H1 (cell line): Measurements from ENCODE around the gene EPHA2. TPM values are rescaled to one million over a fixed set of nuclear protein-coding genes. Genes with fewer than 3 reads are reported as not detected.

ENCODE experiments used
- CTCF ChIA-PET: fragments of 300-600 bp; sonication (Branson Sonifier 250); formaldehyde crosslinking; loops from one replicate; lab custom pipeline; 2021; ENCODE audit not compliant: partially characterized antibody; lab: Charles Lee
- POLR2A ChIA-PET: fragments of 300-600 bp; sonication (Branson Sonifier 250); formaldehyde crosslinking; loops from one replicate; lab custom pipeline; 2021; ENCODE audit warnings: inconsistent platforms; ENCODE audit not compliant: partially characterized antibody; lab: Charles Lee
- DNase-seq, 2 experiments: peaks; one replicate each; pipeline versions ENCODE4 v3.0.0 to v3.0.0-alpha.2; 2010 to 2022; ENCODE audit warnings: low spot score in 2 of 2, low read depth in 1 of 2, mixed read lengths in 1 of 2
- FAIRE-seq: peaks from 2 replicates; lab custom pipeline; 2011; peaks lifted over from hg19 to GRCh38; lab: Jason Lieb, UNC
- H2AFZ ChIP-seq: 2 replicates; pipeline ENCODE4 v1.8.1; 2012; ENCODE audit warnings: low read length, inconsistent platforms
- H2AK5ac ChIP-seq: 2 replicates; pipeline ENCODE4 v1.6.1; 2013; ENCODE audit warnings: low read depth, low read length
- H2BK120ac ChIP-seq: replicated peaks from 2 replicates; pipeline ENCODE3; 2013; ENCODE audit warnings: low read depth, low read length, inconsistent platforms
- H2BK12ac ChIP-seq: 2 replicates; pipeline ENCODE4 v1.6.1; 2013; ENCODE audit warnings: low read depth, low read length
- H2BK15ac ChIP-seq: 2 replicates; pipeline ENCODE4 v1.6.1; 2013; ENCODE audit warnings: low read length
- H2BK20ac ChIP-seq: 2 replicates; pipeline ENCODE4 v1.6.1; 2013; ENCODE audit warnings: low read length
- H2BK5ac ChIP-seq: 2 replicates; pipeline ENCODE4 v1.6.1; 2013; ENCODE audit warnings: low read depth, low read length
- H3K14ac ChIP-seq: 2 replicates; pipeline ENCODE4 v1.6.1; 2013; ENCODE audit warnings: inconsistent platforms; ENCODE audit not compliant: insufficient read length
- H3K18ac ChIP-seq: 2 replicates; pipeline ENCODE4 v1.6.1; 2013; ENCODE audit warnings: low read length; ENCODE audit errors: extremely low read depth
- H3K23ac ChIP-seq: 2 replicates; pipeline ENCODE4 v1.6.1; 2013; ENCODE audit warnings: inconsistent platforms; ENCODE audit not compliant: insufficient read length
- H3K23me2 ChIP-seq: 2 replicates; pipeline ENCODE4 v1.6.1; 2013; ENCODE audit warnings: low read depth, low read length
- H3K27ac ChIP-seq: 2 replicates; pipeline ENCODE4 v1.6.1; 2011; ENCODE audit warnings: low read depth, low read length, inconsistent platforms
- H3K27me3 ChIP-seq, 4 experiments: replicated peaks in 1 of 4; 1 replicate in 1 of 4; 2 replicates in 3 of 4; pipeline versions ENCODE4 v1.6.1 to v1.8.1; 2011 to 2013; ENCODE audit warnings: low read length in 3 of 4, mild to moderate bottlenecking in 3 of 4, inconsistent platforms in 2 of 4, mixed read lengths in 2 of 4, moderate library complexity in 1 of 4; ENCODE audit not compliant: control insufficient read depth in 3 of 4, insufficient read depth in 3 of 4; ENCODE audit errors: extremely low read depth in 1 of 4
- H3K36me3 ChIP-seq, 4 experiments: 2 replicates each; pipeline versions ENCODE4 v1.6.1 to v1.8.1; 2011 to 2013; ENCODE audit warnings: mild to moderate bottlenecking in 4 of 4, low read length in 3 of 4, moderate library complexity in 2 of 4, control low read depth in 1 of 4, inconsistent platforms in 1 of 4; ENCODE audit not compliant: insufficient read depth in 4 of 4, control insufficient read depth in 2 of 4
- H3K4ac ChIP-seq: replicated peaks from 2 replicates; pipeline ENCODE3; 2013; ENCODE audit warnings: low read length, low read depth, mixed read lengths, inconsistent platforms; ENCODE audit not compliant: insufficient read length
- H3K4me1 ChIP-seq, 4 experiments: replicated peaks in 1 of 4; 1 replicate in 1 of 4; 2 replicates in 3 of 4; pipeline versions ENCODE4 v1.6.1 to v1.8.1; 2011 to 2013; ENCODE audit warnings: low read length in 3 of 4, inconsistent platforms in 2 of 4, mixed read lengths in 1 of 4; ENCODE audit not compliant: insufficient read depth in 4 of 4, control insufficient read depth in 3 of 4
- H3K4me2 ChIP-seq, 2 experiments: 2 replicates each; pipeline versions ENCODE4 v1.6.1 to v1.8.1; 2011 to 2013; ENCODE audit warnings: low read depth in 2 of 2, low read length in 2 of 2, control low read depth in 1 of 2, inconsistent platforms in 1 of 2, mild to moderate bottlenecking in 1 of 2; ENCODE audit not compliant: insufficient read depth in 1 of 2
- H3K4me3 ChIP-seq, 4 experiments: fragments of 200-600, 300-600 bp in 1 of 4; sonication (generic), shearing (Covaris generic), sonication (Bioruptor Twin) in 1 of 4; 2 replicates each; pipeline versions ENCODE4 v1.5.1 to v1.8.1; 2011 to 2016; ENCODE audit warnings: low read length in 4 of 4, low read depth in 3 of 4, control low read depth in 2 of 4, inconsistent platforms in 2 of 4, mild to moderate bottlenecking in 2 of 4, mixed read lengths in 1 of 4, moderate library complexity in 1 of 4; ENCODE audit not compliant: insufficient read depth in 2 of 4; ENCODE audit errors: extremely low read depth in 1 of 4
- H3K56ac ChIP-seq: replicated peaks from 2 replicates; pipeline ENCODE3; 2013; ENCODE audit warnings: low read depth, mild to moderate bottlenecking, mixed read lengths, low read length, inconsistent platforms; ENCODE audit not compliant: insufficient read length
- H3K79me1 ChIP-seq: 2 replicates; pipeline ENCODE4 v1.6.1; 2013; ENCODE audit warnings: low read depth, low read length, control low read depth
- H3K79me2 ChIP-seq, 2 experiments: 2 replicates each; pipeline versions ENCODE4 v1.6.1 to v1.8.1; 2012 to 2013; ENCODE audit warnings: low read length in 2 of 2, mild to moderate bottlenecking in 2 of 2, inconsistent platforms in 1 of 2; ENCODE audit not compliant: insufficient read depth in 2 of 2, control insufficient read depth in 1 of 2
- H3K9ac ChIP-seq, 4 experiments: replicated peaks in 1 of 4; 1 replicate in 1 of 4; 2 replicates in 3 of 4; pipeline versions ENCODE4 v1.6.1 to v1.8.1; 2011 to 2013; ENCODE audit warnings: low read depth in 3 of 4, low read length in 3 of 4, control low read depth in 2 of 4, mild to moderate bottlenecking in 2 of 4, moderate library complexity in 2 of 4, inconsistent platforms in 1 of 4; ENCODE audit errors: extremely low read depth in 1 of 4
- H3K9me3 ChIP-seq, 2 experiments: 2 replicates each; pipeline versions ENCODE4 v1.6.1 to v1.8.1; 2012 to 2013; ENCODE audit warnings: mild to moderate bottlenecking in 2 of 2, moderate library complexity in 2 of 2, control low read depth in 1 of 2, inconsistent platforms in 1 of 2, low read depth in 1 of 2, low read length in 1 of 2, mixed read lengths in 1 of 2; ENCODE audit not compliant: insufficient read depth in 2 of 2
- H4K20me1 ChIP-seq, 2 experiments: replicated peaks in 1 of 2; 2 replicates each; pipeline versions ENCODE3 to v1.8.1; 2011 to 2013; ENCODE audit warnings: inconsistent platforms in 2 of 2, low read length in 2 of 2, mild to moderate bottlenecking in 1 of 2; ENCODE audit not compliant: insufficient read depth in 2 of 2, control insufficient read depth in 1 of 2
- H4K5ac ChIP-seq: 2 replicates; pipeline ENCODE4 v1.6.1; 2013; ENCODE audit warnings: low read length, low read depth, mixed read lengths, inconsistent platforms; ENCODE audit not compliant: insufficient read length
- H4K8ac ChIP-seq: 2 replicates; pipeline ENCODE4 v1.8.0; 2013; ENCODE audit warnings: mild to moderate bottlenecking, moderate library complexity, low read length, inconsistent platforms; ENCODE audit not compliant: insufficient read depth; ENCODE audit errors: extremely low read depth
- H4K91ac ChIP-seq: replicated peaks from 2 replicates; pipeline ENCODE3; 2013; ENCODE audit warnings: low read length, mixed read lengths, inconsistent platforms; ENCODE audit not compliant: insufficient read length
- CBX5 ChIP-seq: fragments of 300-800, 300-1000 bp; sonication (generic); IDR thresholded peaks from 2 replicates; pipeline ENCODE4 v1.7.1; 2016; ENCODE audit warnings: antibody characterized with exemption, low read length, low read depth
- CEBPB ChIP-seq: IDR thresholded peaks from 2 replicates; pipeline ENCODE4 v1.6.1; 2012; ENCODE audit warnings: low read depth, low read length
- JUN ChIP-seq: IDR thresholded peaks from 2 replicates; pipeline ENCODE4 v1.6.1; 2011; ENCODE audit warnings: low read depth, mild to moderate bottlenecking, improper control_type of control experiment, low read length
- WGBS, 2 experiments: shearing (Covaris generic) in 1 of 2; methylation state at CpG; one replicate each; pipeline versions ENCODE4 v1.1.6 to v1.1.7; 2013 to 2015; ENCODE audit warnings: low lambda C conversion rate in 2 of 2, mixed read lengths in 2 of 2, inconsistent platforms in 1 of 2, low coverage in 1 of 2, missing lambda C conversion rate in 1 of 2; ENCODE audit not compliant: insufficient replicate concordance in 2 of 2, insufficient coverage in 1 of 2, insufficient read length in 1 of 2; ENCODE audit errors: extremely low coverage in 1 of 2, missing lambda C conversion rate in 1 of 2; 5-methylcytosine and 5-hydroxymethylcytosine counted together
- polyA plus RNA-seq, 7 experiments: library from polyadenylated mRNA; depleted of rRNA in 3 of 7; stranded (reverse) in 5 of 7; unstranded in 2 of 7; fragments of >200 nt in 5 of 7; fragments of 200-250 nt in 2 of 7; gene quantifications; 1 replicate in 5 of 7; 2 replicates in 1 of 7; 4 replicates in 1 of 7; pipeline versions ENCODE4 v1.2.1 to v1.2.3, GENCODE V29; 2011 to 2013; ENCODE audit warnings: missing spikeins in 2 of 7, mixed read lengths in 2 of 7
- total RNA-seq: library from RNA; stranded (reverse); fragmentation: NEBNext Ultra II Directional; extraction: Animal tissue kit (Norgen Biotek cat#: 25700); gene quantifications from 2 replicates; pipeline ENCODE4 v1.2.1, GENCODE V29; 2021

The EPHA2 gene
- total and polyA plus RNA-seq, 2 of the 8 experiments (the other 6 are each of a cell fraction or from before 2014, with no cell fraction given), result 26.8 to 33.6 TPM

DNA sequence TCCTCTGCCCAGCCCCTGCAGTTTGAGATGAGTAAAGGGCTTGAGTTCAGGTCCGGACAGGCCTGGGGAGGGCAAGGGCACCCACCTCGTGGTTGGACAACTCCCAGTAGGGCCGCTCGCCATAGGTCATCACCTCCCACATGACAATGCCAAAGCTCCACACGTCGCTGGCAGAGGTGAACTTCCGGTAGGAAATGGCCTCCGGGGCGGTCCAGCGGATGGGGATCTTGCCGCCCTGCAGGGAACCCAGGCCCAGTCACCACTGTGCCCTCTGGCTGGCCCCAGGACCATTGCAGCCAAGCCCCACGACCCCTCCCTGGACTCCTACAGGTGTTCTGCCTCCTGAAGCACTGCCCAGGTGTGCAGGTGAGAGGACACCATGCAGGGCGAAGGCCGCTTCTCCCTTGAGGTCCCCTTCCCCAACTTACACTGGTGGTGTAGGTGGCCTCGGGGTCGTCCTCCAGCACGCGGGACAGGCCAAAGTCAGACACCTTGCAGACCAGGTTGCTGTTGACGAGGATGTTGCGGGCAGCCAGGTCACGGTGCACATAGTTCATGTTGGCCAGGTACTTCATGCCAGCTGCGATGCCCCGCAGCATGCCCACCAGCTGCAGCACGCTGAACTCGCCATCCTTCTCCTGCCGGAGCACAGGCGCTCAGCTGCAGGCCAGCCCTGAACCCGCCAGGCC, 24.1 kb downstream of the EPHA2 start:
- H4K91ac ChIP-seq, result no peak overlapping the region
- no peak overlapping the region for H2BK5ac ChIP-seq
- H2AFZ ChIP-seq, result no peak overlapping the region
- CTCF ChIA-PET, result interaction anchor here (1.0 to 31.3 kb wide), 7 partner anchors 12 to 231 kb away, joined by 3 to 522 read pairs (median 5); partner anchors contain the start of gene FAM131C
- no peak overlapping the region for H3K27ac ChIP-seq
- no peak overlapping the region for H2BK15ac ChIP-seq
- H2BK12ac ChIP-seq, result no peak overlapping the region
- H2BK120ac ChIP-seq, result no peak overlapping the region
- peaks cover 23 to 78% (median 67%) of the 10 kb centered on the region in 4 experiments; a peak in 7 of 8 replicates for H3K36me3 ChIP-seq
- FAIRE-seq (no peak), DNase-seq (no peak)
- H3K27me3 ChIP-seq, result no peaks in the 10 kb centered on the region
- POLR2A ChIA-PET, result interaction anchor here (1.0 to 1.6 kb wide), 4 partner anchors 8 to 23 kb away, joined by 3 to 4 read pairs (median 4); no protein-coding TSS in a partner anchor
- no peak overlapping the region for H4K5ac ChIP-seq
- H2AK5ac ChIP-seq, result no peak overlapping the region
- no peaks in the 10 kb centered on the region; the same call in none of the 2 replicates for H3K79me1 ChIP-seq
- H4K20me1 ChIP-seq, result peaks cover 5 to 26% of the 10 kb centered on the region in 2 experiments
- H3K9me3 ChIP-seq, result no peaks in the 10 kb centered on the region
- no peak overlapping the region for H3K4me2 ChIP-seq
- H3K56ac ChIP-seq, result no peak overlapping the region
- no peak overlapping the region for H3K23ac ChIP-seq
- no peak overlapping the region for H3K4me3 ChIP-seq
- H3K4ac ChIP-seq, result no peak overlapping the region
- H3K4me1 ChIP-seq, result no peaks in the 10 kb centered on the region
- no peaks in the 10 kb centered on the region for H3K23me2 ChIP-seq
- no peak overlapping the region; the same call in 1 of the 2 replicates for H4K8ac ChIP-seq
- no peaks in the 10 kb centered on the region for H3K79me2 ChIP-seq
- H2BK20ac ChIP-seq, result no peak overlapping the region
- 95% methylated on average over 28 of the region's 28 CpGs; no CpG with 5 or more reads in 1 of the 2 experiments for WGBS, 2 experiments
- H3K18ac ChIP-seq, result no peak overlapping the region
- H3K14ac ChIP-seq, result no peak overlapping the region
- H3K9ac ChIP-seq, result no peak overlapping the region; a peak in 1 of 7 replicates
- TF ChIP-seq JUN (no peak), CEBPB (no peak), CBX5 (no peak)
